Transverse colon (tissue), 4 donors: Measurements from ENCODE around the gene HSPA4. TPM values are rescaled to one million over a fixed set of nuclear protein-coding genes. Genes with fewer than 3 reads are reported as not detected.
"Not testable (repeated sequence)": the region's sequence is repeated elsewhere in the genome, so short reads cannot be mapped to it uniquely, and the experiment has no call there.

Experiments
- DNase-seq: peaks from one replicate; pipeline ENCODE4 v3.0.0-alpha.2; 2019
- H3K27ac ChIP-seq, 4 donors: fragments of 200-600 bp; sonication (generic); 2 replicates each; pipeline ENCODE4 v1.5.1; 2016 to 2018; ENCODE audit warnings: inconsistent platforms in 4 of 4
- H3K27me3 ChIP-seq: fragments of 200-600 bp; sonication (generic); 2 replicates; pipeline ENCODE4 v1.5.1; 2017; ENCODE audit warnings: inconsistent platforms
- H3K36me3 ChIP-seq, 4 donors: fragments of 200-600 bp; sonication (generic); 2 replicates each; pipeline ENCODE4 v1.5.1; 2017 to 2019; ENCODE audit warnings: inconsistent platforms in 4 of 4
- H3K4me1 ChIP-seq, 4 donors: fragments of 200-600 bp; sonication (generic); 2 replicates each; pipeline ENCODE4 v1.5.1; 2017 to 2020; ENCODE audit warnings: inconsistent platforms in 4 of 4
- H3K4me3 ChIP-seq, 4 donors: fragments of 200-600 bp; sonication (generic); 1 replicate in 1 of 4; 2 replicates in 3 of 4; pipeline versions ENCODE4 v1.5.1 to v1.6.1; 2017 to 2019; ENCODE audit warnings: inconsistent platforms in 4 of 4
- H3K9me3 ChIP-seq, 2 donors: fragments of 200-600 bp; sonication (generic); 2 replicates each; pipeline ENCODE4 v1.5.1; 2017 to 2019; ENCODE audit warnings: inconsistent platforms in 2 of 2
- CTCF ChIP-seq, 5 experiments: fragments of 200-600 bp in 3 of 5; fragments of 450-650 bp in 2 of 5; sonication (generic) in 3 of 5; IDR thresholded peaks; 1 replicate in 2 of 5; 2 replicates in 3 of 5; pipeline ENCODE4 v1.5.1; 2016 to 2017; ENCODE audit warnings: antibody characterized with exemption in 5 of 5, inconsistent platforms in 3 of 5, mild to moderate bottlenecking in 2 of 5, moderate library complexity in 1 of 5
- EP300 ChIP-seq: sonication (generic); formaldehyde crosslinking; IDR thresholded peaks from one replicate; pipeline ENCODE4 v1.6.1; 2017; ENCODE audit warnings: antibody characterized with exemption, low read depth
- POLR2A ChIP-seq: fragments of 450-650 bp; IDR thresholded peaks from one replicate; pipeline ENCODE4 v1.6.1; 2016; ENCODE audit warnings: antibody characterized with exemption, mild to moderate bottlenecking, moderate library complexity
- POLR2AphosphoS5 ChIP-seq, 3 donors: sonication (generic); formaldehyde crosslinking; IDR thresholded peaks; one replicate each; pipeline ENCODE4 v1.6.1; 2016; ENCODE audit warnings: antibody characterized with exemption in 3 of 3
- whole genome bisulfite sequencing, 2 donors: methylation state at CpG; one replicate each; pipeline ENCODE4 v1.1.5; 2018; ENCODE audit warnings: low coverage in 1 of 2; 5-methylcytosine and 5-hydroxymethylcytosine counted together
- in situ Hi-C, 4 donors: fragments of 200-750 bp; cut with MboI; loops; one replicate each; pipeline versions ENCODE4 v1.15.0 to v1.15.1; 2017; ENCODE audit warnings: low sequenced_read_pairs in 3 of 4, low pct_ligation_motif_present in 1 of 4, low pct_unique_long_range_greater_than_20kb in 1 of 4
- intact Hi-C: fragments of 100-400 bp; cut with DNase I; formaldehyde crosslinking; loops from one replicate; pipeline ENCODE4 v1.15.1; 2023; ENCODE audit warnings: low total_unique reads
- total RNA-seq, 4 donors: library from RNA; depleted of rRNA; stranded (reverse); fragments of >200 nt; gene quantifications; one replicate each; pipeline ENCODE4 v1.1.0, GENCODE V29; 2016

Gene HSPA4
- total RNA-seq, 4 donors from 2014 or later, result 34.4 to 52.5 (median 46.5) TPM

DNA sequence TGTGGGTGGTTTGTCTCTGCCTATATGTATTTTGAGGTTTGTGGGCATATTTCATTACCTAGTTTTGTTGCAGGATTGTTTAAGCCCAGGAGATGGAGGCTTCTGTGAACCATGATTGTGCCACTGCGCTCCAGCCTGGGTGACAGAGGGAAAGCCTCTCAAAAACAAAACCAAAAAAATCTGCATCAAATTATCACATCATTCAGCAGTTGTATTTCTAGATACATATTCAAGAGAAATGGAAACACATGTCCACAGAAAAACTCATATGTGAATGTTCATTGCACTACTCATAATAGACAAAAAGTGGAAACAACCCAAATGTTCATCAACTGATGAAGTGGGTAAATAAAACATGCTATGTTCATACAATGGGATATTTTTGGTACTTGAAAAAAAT, 29.9 kb downstream of the HSPA4 start:
- no peak for DNase-seq
- no peaks in the 10 kb centered on the region for H3K27me3 ChIP-seq
- 100% methylated on average over 1 of the region's 1 CpG for WGBS, 2 donors
- no peak overlapping the region for H3K4me3 ChIP-seq
- H3K9me3 ChIP-seq, result no peaks in the 10 kb centered on the region
- in situ Hi-C loops (no loop called here), intact Hi-C loops (no loop called here)
- H3K36me3 ChIP-seq, result peaks cover 0 to 24% (median 11%) of the 10 kb centered on the region in 4 donors
- H3K27ac ChIP-seq, result no peak overlapping the region
- peaks cover 0 to 8% (median 0%) of the 10 kb centered on the region in 4 donors for H3K4me1 ChIP-seq
- TF ChIP-seq EP300 (no peak), POLR2A (no peak), POLR2AphosphoS5 (IDR thresholded peaks at IDR 0.05) (no peak), CTCF (IDR thresholded peaks at IDR 0.05) (no peak)

DNA sequence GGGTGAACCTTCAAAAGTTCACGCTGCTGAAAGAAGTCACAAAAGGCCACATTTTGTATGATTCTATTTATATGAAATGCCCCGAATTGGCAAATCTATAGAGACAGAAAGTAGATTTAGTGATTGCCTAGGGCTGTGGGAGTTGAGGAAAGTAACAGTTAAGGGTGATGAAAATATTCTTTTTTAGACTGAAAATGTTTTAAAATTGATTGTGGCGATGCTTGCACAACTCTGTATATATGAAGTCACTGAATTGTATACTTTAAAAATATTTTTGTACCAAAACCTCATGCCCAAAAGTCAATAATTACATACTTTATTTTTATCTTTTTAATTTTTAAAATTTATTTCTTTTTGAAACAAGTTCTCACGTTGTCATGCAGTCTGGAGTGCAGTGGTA, 30.3 kb downstream of the HSPA4 start:
- Histone ChIP-seq H3K4me3 (no peak overlapping the region), H3K9me3 (no peaks in the 10 kb centered on the region), H3K27me3 (no peaks in the 10 kb centered on the region), H3K4me1 (peaks cover 0 to 8% (median 0%) of the 10 kb centered on the region in 4 donors), H3K27ac (no peak overlapping the region), H3K36me3 (peaks cover 0 to 23% (median 11%) of the 10 kb centered on the region in 4 donors)
- 87 to 91% methylated on average over 4 of the region's 4 CpGs for WGBS, 2 donors
- DNase-seq, result no peak
- in situ Hi-C loops (no loop called here), intact Hi-C loops (no loop called here)
- no peak for TF ChIP-seq CTCF (IDR thresholded peaks at IDR 0.05)
- no peak for TF ChIP-seq POLR2AphosphoS5 (IDR thresholded peaks at IDR 0.05)
- TF ChIP-seq POLR2A, result no peak

GRCh38 chr5:133083901-133084300, 32.1 kb downstream of the HSPA4 start:
- Histone ChIP-seq H3K9me3 (no peaks in the 10 kb centered on the region), H3K4me3 (no peak overlapping the region), H3K27ac (no peak overlapping the region), H3K4me1 (peaks cover 0 to 8% (median 0%) of the 10 kb centered on the region in 4 donors), H3K27me3 (no peaks in the 10 kb centered on the region), H3K36me3 (peaks cover 0 to 35% (median 13%) of the 10 kb centered on the region in 4 donors)
- WGBS, 2 donors, result 86 to 97% methylated on average over 1 of the region's 1 CpG
- no peak for DNase-seq
- intact Hi-C loops, result no loop called here
- in situ Hi-C loops, result no loop called here
- TF ChIP-seq POLR2A, result no peak

DNA sequence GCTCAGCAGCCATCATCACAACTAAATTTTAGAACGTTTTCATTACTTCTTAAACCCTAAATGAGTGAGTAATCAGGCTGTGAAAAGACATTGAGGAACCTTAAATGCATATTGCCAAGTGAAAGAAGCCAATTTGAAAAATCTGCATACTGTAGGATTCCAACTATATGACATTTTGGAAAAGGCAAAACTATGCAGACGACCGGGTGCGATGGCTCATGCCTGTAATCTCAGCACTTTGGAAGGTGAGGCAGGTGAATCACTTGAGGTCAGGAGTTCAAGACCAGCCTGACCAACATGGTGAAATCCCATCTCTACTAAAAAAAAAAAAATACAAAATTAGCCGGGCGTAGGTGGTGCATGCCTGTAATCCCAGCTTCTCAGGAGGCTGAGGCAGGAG, 33.4 kb downstream of the HSPA4 start:
- H3K27ac ChIP-seq, H3K9me3 ChIP-seq, DNase-seq, H3K4me3 ChIP-seq, H3K4me1 ChIP-seq, H3K27me3 ChIP-seq, intact Hi-C loops, in situ Hi-C loops: not testable (repeated sequence)
- peaks cover 0 to 48% (median 20%) of the 10 kb centered on the region in 4 donors for H3K36me3 ChIP-seq
- WGBS, 2 donors, result 89 to 96% methylated on average over 4 to 6 of the region's 6 CpGs

GRCh38 chr5:133086366-133086875, 34.6 kb downstream of the HSPA4 start:
- peaks cover 0 to 56% (median 26%) of the 10 kb centered on the region in 4 donors for H3K36me3 ChIP-seq
- 71 to 90% methylated on average over 4 of the region's 4 CpGs for WGBS, 2 donors

More at GRCh38 chr5:133086366-133086875, 34.6 kb downstream of the HSPA4 start:
- Histone ChIP-seq H3K27ac (no peak overlapping the region), H3K4me1 (no peaks in the 10 kb centered on the region), H3K27me3 (no peaks in the 10 kb centered on the region), H3K9me3 (no peaks in the 10 kb centered on the region), H3K4me3 (no peak overlapping the region)
- TF ChIP-seq CTCF (IDR thresholded peaks at IDR 0.05) (no peak), POLR2AphosphoS5 (IDR thresholded peaks at IDR 0.05) (no peak), POLR2A (no peak), EP300 (no peak)
- in situ Hi-C loops, result no loop called here
- intact Hi-C loops, result no loop called here
- DNase-seq, result no peak
